NCI-H1092 (cell line): ENCODE measurements around the gene FBL.
A peak's percentile ranks its signal among the peaks of the same experiment; 100 is the strongest.

Source experiments
- DNase-seq: peaks from one replicate; lab custom pipeline; 2025; lab: John Stamatoyannopoulos, UW

FBL gene

DNA sequence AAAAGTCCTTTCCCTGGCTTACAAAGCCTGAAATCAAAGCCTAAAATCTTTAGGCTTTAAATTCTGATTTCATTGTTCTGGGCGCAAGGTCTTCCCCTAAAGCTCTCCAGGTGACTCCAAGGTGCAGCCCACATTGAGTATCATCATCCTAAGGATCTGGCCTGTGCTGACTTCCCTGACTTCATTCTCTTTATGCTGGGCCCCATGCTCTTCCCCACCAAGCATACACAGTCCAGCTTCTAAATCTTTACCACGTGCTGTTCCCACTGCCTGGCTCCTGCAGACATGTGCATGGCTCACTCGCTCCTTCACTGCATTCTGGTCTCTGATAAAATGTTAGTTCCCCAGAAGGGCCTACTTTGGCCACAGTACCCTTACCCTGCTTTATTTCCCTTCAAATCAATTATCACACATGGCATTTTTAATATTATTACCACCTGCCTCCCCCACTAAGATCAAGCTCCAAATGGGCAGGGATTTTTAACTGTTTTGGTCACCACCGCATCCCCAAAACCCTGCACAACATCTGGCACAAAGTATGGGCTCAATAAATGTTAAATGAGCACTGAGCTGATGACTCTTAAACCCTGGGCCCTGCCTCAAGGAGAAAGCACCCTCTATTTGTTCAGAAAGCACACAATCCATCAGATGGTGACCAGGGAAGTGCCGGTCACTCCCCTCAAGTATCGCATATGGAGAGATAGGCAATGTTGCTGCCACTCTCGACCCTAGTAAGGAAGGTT, 3.3 kb downstream of the FBL start:
- DNase-seq: no peak

GRCh38 chr19:39841041-39841440, 5.1 kb downstream of the FBL start:
- DNase-seq: no peak

- DNase-seq: no peak
These were observed 5.7 kb downstream of the FBL start for GRCh38 chr19:39840492-39840891.

DNA sequence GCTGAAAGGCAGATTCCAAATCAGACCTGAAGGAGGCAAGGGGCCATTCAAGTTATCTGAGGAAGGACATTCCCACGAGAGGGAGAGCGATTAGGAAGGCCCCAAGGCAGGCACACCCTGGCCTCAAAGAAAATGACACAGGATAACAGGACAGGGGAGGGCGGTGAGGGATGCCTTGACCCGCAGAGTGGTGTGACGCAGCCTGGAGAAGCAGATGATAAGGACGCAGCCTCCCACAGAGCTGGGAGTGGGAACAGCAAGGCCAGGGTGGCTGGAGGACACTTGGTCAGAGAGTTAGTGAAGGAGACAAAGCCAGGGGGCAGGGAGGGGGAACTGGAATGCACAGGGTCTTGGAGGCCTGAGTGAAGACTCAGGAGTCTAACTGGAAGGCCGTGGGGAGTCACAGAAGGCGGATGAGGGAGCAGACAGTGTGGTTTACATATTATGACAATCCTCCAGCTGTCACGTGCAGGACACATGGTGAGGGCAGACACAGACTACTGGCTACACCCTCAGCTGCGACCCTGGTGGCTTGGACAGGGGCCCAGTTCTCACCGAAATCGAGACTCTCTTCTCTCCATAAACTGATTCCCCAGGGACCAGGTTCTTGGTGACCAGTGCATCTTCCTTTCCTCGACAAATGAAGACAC, 6.4 kb downstream of the FBL start:
- no peak for DNase-seq

DNA sequence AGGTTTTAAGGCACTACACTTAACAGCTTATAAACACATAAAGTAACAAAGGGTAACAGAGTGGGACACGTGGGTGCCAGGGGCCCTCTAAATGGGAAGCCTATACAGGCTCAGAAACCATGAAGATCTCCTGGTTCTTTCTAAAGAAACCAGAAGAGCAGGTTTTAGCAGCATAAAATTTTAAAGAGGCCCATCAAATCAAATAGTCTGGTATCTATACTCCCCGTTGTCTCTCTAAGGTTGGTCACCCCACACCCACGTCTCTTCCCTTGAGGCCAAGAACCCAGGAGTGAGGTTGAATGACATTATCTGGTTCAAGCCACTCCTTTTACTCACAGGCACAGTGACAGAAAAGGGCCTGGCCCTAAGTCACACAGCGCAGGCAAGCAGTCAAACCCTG, 7.6 kb downstream of the FBL start:
- DNase-seq: no peak

DNA sequence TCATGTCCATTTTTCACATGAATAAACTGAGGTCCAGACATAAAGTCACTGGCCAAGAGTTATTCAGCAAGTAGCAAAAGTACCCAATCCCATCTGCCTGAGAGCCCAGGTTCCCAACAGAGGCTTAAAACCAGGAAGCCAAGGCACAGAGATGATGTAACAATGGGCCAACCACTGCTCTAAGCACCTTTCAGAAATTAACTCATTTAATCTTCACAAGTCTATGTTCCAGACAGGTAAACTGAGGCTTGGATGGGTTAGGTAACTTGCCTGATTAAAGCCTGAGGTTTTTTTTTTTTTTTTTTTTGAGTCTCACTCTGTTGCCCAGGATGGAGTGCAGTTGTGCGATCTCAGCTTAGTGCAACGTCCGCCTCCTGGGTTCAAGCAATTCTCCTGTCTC, 8.2 kb downstream of the FBL start:
- no peak for DNase-seq

DNA sequence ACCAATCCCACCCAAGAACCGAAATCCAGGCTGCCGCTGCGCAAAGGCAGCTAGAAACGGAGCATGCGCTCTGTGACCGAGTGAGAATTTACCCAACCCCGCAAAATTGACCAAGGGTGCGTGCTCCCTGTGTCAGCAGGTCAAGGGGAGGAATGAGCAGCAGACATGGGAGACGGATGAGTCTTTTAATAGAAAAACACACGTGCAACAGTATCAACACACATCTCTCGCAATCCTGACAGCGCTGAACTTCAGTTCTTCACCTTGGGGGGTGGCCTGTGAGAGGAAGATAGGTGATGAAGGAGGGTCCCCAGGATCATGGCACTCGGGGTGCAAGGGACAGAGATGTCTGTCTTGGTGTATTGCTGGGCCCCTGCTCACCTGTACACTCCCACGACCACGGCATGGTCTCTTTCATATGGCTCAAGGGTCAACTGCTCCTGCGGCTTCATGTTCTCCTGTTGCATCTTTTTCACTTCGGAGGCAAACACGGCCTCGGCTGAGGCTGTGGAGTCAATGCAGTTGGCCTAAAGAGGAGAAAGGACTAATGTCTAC, 11.8 kb downstream of the FBL start:
- no peak for DNase-seq

- peak; percentile 93 for DNase-seq
These were observed 12.5 kb downstream of the FBL start, which contains the start of gene DYRK1B for GRCh38 chr19:39833464-39834286. Gene DYRK1B, minus strand, starts transcription at chr19:39834162. Its CDS starts 2,295 bp downstream, at chr19:39831867.

DNA sequence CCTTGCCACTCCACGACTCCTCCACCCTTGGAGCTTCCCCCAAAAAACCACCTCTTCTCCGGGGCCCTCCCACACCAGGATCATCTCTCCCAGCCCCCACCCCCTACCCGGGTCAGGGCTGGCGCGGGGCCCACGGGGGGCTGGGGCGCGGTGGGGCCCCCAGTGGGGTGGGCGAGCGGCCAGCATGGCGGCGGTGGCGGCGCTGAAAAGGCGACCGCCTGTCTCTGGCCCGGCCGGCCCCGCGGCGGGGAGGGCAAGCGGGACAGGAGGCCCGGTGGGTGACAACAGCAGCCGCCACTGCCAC, 13.1 kb downstream of the FBL start:
- DNase-seq: no peak

DNA sequence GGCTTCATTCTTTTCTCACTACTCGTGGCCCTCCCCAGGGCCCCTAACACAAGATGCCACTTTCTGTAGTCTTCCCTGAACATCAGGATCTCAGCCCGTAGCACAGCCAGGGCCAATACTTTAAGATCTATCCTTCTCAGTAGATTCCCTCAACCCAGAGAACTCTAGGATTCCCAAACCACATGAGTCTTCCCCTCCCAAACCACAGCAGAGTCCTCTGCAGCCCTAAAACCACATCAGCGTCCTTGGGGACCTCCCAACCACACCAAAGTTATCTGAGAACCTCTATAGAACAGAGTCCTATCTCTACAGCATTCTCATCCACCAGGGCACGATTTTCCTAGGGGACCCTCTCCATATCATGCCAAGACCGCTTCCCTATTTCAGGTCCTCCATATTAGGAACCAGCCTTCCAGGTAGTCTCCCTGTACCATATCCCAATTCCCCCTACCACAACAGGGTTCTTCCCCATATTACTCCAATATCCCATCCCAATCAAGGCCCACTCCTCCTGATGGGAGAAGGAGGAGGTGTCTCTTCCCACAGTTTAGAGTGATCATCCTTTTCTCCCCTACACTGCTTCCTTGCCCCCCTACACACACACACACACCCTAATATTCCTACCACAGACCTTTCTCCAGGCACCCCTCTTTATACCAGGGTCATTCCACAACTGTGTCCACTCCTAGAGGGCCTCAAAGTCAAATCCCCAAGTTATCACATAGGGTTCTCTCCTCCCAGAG, 13.7 kb downstream of the FBL start:
- DNase-seq: no peak

DNA sequence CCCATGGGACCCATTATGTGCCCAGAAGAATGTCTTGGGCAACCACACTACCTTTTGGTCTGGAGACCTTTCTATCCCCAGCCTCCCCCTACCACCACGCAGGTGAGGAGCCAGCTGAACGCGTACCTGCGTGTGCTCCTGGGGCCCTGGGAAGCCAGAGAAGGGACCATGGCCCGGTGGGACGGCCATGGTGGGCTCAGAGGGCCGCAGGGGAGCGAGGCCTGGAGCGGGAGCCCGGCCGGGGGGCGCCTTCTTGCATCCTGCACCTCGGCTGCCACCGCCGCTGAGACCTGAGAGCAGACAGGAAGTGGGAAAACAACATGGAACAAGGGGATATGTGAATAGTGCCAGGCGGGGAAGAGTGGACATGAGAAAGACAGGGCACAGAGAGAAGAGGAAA, 14.5 kb downstream of the FBL start:
- no peak for DNase-seq

- no peak for DNase-seq
These were observed 15.3 kb downstream of the FBL start for GRCh38 chr19:39830847-39831246.

- no peak for DNase-seq
These were observed 15.8 kb downstream of the FBL start for GRCh38 chr19:39830406-39830805.

- DNase-seq: no peak
These were observed 16.4 kb downstream of the FBL start for GRCh38 chr19:39829702-39830275.

DNA sequence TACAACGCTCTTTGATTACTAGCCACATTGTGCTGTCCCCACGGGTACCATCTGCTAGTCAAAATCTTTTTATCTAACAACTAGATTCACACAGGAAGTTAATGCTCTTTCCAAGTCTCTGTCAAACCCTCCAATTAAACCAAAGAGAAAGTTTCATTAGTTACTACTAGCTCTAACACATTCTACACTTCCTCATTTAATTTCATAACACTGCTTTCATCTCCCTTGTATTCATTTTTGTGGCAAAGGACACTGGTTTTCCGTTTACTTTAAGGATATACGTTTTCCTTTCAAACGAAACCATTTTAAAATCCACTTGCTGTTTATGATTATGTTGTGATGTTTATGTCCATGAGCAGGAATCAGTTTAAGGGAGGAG, 17.5 kb downstream of the FBL start:
- no peak for DNase-seq

DNA sequence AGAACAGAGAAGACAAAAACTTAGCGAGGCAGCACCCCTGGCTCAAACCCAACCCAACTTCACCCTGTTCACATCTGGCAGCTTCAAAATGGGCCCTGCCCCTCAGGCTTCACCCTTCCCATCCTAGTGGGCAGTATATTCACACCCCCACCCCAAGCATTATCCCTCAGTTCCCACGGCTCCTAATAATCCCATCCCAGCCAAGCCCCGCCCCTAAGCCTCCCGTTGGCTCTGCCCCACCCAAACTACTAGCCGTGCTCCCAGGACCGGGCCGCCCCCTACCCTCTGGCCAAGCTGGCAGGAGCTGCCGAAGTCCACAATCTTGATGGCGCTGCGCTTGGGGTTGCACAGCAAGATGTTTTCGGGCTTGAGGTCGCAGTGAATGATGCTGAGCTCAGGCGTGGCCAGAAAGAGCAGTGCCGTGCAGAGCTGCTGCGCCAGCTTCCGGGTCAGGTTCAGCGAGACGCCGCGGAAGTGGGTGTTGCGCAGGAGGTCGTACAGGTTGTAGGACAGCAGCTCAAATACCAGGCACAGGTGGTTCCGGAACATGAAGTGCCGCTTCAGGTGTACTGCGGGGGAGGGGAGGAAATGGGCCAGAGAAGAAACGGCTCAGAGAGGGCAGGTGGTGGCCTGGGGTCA, 18.0 kb downstream of the FBL start:
- DNase-seq: no peak

DNA sequence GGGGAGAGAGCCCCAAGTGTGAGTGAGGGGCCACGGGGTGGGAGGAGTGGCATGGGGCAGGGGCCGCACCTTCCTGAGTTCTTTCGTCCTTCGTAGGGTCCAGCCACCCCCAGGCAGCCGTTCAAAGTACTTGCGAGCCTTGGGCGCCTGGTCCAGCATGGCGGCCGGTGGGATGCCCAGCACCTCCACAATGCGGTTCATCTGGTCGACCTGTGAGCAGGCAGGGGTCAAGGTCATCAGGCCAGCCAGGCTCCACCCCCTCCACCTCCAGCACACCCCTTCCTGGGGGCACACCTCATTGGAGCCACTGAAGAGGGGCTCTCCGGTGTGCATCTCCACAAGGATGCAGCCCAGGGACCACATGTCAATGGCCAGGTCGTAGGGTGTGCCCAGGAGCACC, 19.0 kb downstream of the FBL start:
- DNase-seq: no peak

GRCh38 chr19:39826311-39826945, 19.8 kb downstream of the FBL start:
- DNase-seq: no peak

GRCh38 chr19:39825531-39826076, 20.6 kb downstream of the FBL start:
- DNase-seq: no peak

DNA sequence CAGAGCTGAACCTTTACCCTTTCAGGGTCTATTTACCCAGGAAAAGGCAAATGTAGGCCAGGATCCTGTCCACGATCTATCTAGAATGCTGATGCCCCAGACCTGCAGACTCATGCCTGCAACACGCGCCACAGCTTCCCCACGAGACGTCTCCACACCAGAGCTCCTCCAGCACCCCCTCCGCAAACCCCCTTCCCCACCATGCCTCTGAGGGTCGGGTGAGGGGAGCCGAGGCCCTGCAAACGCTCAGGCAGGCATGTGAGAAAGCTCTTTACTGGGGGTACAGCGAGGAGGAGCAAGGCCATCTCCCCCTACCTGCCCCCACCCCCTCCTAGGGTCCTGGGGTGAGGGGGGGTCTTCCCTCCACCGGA, 21.1 kb downstream of the FBL start:
- no peak for DNase-seq
